ENCODE measurements around the gene PI4KA.

DNA sequence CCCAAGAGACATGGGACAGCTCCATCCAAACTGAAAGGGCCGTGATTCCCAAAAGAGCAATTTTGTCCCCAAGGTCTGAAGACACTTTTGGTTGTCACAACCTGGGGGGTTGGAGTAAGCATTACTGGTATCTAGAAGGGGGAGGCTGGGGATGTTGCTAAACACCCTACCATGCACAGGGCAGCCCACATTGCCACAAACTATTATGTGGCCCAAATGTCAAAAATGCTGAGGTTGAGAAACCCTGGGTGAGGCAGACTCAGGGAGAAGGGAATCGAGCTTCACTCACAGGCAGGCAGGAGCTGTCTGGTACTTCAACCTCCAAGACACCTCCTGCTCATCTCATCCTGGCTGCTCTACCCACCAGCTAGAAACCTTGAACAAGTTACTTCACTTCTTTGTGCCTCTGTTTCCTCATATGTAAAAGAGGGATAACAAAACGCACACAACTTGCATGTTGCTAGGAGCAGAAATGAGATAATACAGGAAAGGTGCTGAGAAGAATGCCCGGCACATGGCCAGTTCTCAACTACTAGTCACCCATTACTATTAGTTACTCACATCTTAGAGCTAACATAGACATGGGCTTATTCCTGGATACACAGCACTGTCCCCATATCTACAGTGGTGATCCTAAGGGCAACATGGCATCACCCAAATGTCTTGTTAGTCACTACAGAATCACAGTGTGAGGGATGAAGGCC, 75.9 kb downstream of the PI4KA start:
- TF ChIP-seq, protein P1, sequence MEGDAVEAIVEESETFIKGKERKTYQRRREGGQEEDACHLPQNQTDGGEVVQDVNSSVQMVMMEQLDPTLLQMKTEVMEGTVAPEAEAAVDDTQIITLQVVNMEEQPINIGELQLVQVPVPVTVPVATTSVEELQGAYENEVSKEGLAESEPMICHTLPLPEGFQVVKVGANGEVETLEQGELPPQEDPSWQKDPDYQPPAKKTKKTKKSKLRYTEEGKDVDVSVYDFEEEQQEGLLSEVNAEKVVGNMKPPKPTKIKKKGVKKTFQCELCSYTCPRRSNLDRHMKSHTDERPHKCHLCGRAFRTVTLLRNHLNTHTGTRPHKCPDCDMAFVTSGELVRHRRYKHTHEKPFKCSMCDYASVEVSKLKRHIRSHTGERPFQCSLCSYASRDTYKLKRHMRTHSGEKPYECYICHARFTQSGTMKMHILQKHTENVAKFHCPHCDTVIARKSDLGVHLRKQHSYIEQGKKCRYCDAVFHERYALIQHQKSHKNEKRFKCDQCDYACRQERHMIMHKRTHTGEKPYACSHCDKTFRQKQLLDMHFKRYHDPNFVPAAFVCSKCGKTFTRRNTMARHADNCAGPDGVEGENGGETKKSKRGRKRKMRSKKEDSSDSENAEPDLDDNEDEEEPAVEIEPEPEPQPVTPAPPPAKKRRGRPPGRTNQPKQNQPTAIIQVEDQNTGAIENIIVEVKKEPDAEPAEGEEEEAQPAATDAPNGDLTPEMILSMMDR (IDR thresholded peaks at IDR 0.05), result no peak
- TF ChIP-seq POLR2AphosphoS5 (IDR thresholded peaks at IDR 0.05), result no peak
- no peak for TF ChIP-seq POLR2A (IDR thresholded peaks at IDR 0.05)

Measured in prostate gland (tissue), 2 donors.